ENCODE data around the gene C20orf144.

C20orf144 gene

DNA sequence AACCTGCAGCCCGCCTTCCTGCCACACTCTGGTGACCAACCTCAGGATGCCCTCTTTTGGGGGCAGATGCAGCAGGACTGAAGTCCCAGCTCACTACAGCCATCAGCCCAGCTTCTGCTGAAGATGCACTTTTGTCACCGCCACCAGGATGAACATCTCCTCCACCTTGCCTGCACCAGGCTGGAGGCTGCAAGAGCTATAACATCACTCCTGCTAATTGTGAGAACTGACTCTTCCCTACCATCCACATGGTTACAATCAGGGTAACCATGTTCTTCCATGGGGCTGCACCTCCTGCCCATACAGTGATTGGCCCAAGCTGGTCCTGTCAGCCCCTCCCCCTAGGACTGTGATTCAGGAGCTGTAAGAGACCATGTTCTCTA, 2.6 kb downstream of the C20orf144 start:
- DNase-seq (ENCODE audit: low read depth), result no peak

DNA sequence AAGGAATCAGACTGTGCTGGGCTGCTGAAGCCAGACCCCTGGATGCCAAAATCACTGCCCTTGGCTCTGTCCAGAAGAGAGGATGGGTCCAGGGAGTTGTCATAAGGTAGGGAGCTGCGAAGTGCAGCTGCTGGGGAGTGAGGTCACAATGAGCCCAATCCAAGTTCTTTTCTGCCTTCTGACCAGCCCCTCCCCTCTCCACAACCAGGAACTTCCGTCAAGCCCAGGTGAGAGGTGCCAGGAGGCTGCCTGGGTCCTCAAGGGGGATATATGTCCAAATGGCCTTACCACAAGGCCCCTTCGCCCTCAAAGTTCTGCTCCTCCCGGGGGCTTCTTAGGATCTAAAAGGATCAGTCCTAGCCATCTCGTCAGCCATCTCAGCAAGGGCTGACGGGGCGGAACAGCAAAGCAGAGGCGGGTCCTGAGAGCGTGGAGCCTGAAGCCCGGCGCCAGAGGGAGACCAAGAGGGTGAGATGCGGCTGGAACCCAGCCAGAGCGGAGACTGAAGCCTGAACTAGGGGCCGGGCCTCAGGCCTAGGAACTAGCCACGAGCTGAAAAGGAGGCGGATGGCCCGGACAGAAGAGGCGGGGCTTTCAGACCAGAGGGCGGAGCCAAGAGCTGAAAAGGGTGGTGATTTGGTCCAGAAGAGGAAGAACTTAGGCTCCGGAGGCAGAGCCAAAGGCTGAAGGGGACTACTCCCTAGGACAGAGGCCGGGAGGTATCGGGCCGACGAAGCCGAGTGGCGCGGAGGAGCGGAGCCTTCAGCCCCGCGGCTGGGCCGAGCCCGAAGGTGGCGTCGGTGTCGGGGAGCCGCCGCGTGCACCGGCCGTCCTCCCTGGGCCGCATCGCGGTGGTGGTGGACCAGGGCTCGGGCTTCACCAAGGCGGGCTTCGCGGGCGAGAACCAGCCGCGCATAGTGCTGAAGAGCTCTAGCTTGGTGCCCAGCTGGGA, 4.4 kb downstream of the C20orf144 start, which contains the start of gene ACTL10:
TSS of gene ACTL10 (plus strand) at position 651 of the 952 bp plus-strand sequence. CDS start 555 bp downstream, outside the sequence.
- DNase-seq (ENCODE audit: low read depth), result peak; percentile 67

DNA sequence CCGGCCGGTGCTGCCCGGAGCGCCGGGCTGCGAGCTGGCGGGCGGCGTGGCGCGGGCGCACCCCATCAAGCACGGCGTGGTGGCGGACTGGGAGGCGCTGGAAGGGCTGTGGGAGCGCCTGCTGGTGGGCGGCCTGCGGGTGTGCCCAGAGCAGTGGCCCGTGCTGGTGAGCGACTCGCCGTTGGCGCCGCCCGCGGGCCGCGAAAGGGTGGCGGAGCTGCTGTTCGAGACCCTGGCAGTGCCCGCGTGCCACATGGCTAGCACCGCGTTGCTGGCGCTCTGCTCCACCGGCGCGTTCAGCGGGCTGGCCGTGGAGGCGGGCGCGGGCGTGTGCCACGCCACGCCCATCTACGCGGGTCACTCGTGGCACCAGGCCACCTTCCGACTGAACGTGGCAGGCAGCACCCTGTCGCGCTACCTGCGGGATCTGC, 5.1 kb downstream of the C20orf144 start:
- DNase-seq (ENCODE audit: low read depth), result peak; percentile 41

DNA sequence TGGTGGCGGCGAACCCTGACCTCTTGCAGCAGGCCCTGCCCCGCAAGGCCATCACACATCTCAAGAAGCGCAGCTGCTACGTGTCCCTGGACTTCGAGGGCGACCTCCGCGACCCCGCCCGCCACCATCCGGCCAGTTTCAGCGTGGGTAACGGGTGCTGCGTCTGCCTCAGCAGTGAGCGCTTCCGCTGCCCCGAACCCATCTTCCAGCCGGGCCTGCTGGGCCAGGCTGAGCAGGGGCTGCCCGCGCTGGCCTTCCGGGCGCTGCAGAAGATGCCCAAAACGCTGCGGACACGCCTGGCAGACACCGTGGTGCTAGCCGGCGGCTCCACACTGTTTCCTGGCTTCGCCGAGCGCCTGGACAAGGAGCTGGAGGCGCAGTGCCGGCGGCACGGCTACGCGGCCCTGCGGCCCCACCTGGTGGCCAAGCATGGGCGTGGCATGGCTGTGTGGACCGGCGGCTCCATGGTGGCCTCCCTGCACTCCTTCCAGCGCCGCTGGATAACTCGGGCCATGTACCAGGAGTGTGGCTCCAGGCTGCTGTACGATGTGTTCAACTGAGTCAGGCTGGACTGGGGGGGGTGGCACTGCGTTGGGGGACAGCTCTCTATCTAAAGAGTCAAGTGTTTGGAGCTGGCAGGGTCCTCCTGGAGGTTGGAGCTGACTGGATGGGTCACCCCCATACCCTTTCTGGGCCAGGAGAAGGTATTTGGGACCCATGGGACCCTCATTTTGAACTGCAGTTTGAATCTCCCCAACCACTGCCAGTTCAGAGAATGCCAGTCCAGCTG, 5.7 kb downstream of the C20orf144 start:
- DNase-seq (ENCODE audit: low read depth), result peak; percentile 63

DNA sequence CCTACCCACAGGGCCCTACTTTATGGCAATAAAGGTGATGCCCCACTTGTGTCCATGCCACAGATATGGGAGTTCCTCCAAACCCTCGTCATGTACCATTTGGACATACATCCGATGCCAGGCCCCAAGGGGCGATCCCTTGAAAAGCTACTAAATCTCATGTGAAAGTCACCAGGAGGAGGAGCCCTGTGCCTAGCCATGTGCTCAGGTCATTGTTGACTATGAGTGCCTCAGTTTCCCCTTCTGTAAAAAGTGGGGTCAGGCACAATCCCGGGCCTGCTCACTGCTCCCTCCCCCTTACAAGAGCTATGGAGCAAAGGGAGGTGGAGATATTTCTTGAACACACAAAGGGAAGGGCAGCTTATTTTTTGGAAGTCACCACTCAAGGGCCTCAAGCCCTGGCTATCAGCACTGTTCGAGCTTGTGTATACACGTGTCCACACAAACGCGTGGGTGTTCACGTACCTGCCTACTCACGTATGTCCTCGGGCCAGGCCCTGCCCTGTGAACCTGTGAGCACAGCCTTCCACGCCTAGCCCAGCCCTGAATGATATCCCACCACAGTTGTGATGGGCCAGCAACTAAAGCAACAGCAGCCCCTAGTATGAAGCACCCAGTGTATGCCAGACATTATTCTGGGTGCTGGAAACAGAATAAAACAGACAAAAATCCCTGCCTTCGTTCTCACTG, 6.5 kb downstream of the C20orf144 start:
- no peak for DNase-seq (ENCODE audit: low read depth)

DNA sequence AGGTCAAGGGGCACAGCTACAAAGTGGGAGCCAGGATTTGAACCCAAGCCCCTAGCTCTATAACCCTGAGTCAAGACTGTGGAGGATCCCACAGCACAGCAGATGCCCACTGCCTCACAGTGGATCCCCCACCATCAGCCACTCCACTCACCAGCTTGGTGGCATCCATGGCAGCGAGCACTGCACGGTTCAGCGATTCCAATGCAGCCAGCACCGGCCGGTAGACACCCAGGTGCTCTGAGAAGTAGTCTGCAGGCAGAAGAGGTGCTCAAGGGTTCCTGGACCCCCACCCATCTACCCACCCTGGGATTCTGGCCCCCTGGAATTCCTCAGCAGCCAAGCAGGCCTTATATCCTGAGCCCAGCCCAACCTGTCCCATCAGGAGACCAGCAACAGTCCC, 7.1 kb downstream of the C20orf144 start:
- DNase-seq (ENCODE audit: low read depth), result no peak

DNA sequence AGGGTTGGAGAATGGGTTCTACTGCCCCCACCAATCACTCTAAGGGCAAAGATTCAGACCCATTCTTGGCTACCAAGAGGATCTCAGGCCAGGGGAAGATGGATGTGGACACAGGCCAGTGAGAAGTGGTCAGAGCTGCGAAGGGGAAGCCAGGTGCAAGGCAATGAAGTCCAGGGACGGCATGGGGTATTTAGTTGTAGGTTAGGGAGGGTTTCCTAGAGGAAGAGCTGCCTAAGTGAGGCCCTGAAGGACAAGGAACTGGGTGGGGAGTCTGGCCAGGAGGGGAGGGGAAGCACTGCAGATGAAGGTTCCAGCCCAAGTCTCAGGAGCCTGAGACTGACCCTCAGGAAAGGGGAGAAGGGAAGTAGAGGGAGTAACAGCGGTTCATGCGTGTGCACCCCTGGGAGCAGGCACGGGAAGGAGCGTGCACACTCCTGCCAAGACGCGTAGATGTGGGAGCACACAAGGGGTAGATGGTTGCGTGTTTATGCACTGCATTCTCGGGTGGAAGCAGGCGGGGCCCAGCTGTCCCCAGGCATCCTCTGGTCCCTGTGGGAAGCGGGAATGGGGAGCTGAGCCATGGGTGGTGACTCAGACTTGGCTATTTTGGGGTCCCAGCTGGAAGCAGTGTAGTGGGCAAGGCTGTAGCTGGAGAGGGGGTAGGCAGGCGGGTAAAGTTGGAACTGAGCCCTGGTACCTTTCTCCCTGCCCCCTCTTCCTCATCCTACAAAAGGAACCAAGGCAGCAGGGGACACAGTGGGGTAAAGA, 7.9 kb downstream of the C20orf144 start:
- DNase-seq (ENCODE audit: low read depth), result no peak

DNA sequence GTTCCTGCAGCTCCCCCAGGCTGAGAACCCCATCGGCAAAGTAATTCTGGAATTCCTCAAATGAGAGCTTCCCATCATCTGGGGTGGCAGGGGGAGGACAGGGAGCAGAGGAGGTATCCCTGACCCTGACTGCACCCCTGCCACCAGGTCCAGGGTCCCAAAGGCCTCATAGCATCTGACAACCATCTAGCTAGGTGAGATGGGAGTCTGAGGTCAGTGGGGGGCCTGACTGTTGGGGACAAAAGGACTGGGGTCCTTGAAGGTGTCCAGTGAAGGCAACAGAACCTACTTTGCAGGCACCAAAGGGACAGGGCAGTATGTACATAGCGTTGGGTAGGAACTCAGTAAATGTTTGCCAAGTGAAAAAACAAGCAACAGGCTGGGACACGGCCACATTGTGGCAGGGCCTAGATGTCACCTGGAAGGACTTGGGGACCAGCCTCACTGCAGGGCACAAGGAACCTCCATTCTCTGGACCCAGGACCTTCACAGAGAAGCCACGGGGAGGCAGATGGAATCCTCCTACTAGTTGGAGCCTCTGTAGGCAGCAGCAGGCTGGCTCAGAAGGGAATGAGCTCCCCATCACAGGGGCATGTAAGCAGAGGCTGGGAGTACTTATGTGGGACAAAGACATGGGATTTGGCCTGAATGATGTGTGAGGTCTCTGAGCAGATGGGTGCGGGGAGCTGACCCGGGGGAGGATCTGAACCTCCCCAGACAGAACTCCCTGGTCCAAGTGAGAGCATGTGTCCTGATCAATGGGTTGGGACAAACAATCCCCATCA, 8.8 kb downstream of the C20orf144 start:
- DNase-seq (ENCODE audit: low read depth), result no peak

DNA sequence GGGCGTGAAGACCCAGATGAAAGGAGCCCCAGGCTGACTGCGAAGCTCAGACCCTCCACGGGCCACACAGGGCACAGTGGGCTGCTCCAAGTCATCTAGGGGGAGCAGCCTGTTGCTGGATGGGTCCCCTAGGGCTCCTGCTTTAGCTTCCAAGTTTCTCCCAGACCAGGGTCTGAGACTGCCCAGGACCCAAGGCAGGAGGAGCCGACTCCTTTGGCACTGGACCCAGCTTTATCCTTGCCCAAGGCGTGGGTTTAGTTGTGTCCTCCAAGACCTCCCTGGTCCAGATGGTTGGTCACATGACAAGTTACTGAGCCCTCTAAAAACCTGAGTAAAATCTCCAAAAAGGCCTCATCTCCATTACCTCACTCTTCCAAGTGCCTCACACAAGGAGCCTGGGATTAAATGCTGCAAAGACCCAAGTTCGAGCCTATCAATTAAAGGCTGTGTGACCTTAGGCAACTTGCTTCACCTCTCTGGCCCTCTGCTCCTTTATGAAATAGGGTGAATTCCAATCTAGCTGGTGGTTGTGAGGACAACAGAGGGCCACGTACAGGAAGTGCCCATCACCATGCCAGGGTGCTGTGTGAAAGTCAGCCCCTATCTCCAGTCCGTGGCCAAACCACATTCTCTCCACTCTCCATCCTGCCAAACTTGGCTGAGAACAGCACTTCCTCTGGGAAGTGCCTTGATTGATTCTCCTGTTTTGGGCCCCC, 9.6 kb downstream of the C20orf144 start:
- DNase-seq (ENCODE audit: low read depth), result no peak

GRCh38 chr20:33672426-33673113, 10.4 kb downstream of the C20orf144 start:
- no peak for DNase-seq (ENCODE audit: low read depth)

DNA sequence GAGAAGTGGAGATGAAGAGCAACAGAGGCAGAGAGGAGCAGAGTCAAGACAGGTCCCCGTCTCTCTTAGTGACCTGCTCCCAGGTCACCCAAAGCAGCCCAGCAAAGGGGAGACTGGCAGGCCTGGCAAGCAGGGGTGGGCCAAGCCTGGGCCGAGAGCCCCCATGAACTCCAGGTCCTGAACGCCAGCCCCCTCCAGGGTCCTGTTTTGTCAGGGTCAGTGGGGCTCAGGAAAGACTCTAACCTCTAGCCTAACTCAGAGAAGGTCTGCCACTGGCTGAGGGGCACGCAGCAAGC, 10.9 kb downstream of the C20orf144 start:
- DNase-seq (ENCODE audit: low read depth), result no peak

DNA sequence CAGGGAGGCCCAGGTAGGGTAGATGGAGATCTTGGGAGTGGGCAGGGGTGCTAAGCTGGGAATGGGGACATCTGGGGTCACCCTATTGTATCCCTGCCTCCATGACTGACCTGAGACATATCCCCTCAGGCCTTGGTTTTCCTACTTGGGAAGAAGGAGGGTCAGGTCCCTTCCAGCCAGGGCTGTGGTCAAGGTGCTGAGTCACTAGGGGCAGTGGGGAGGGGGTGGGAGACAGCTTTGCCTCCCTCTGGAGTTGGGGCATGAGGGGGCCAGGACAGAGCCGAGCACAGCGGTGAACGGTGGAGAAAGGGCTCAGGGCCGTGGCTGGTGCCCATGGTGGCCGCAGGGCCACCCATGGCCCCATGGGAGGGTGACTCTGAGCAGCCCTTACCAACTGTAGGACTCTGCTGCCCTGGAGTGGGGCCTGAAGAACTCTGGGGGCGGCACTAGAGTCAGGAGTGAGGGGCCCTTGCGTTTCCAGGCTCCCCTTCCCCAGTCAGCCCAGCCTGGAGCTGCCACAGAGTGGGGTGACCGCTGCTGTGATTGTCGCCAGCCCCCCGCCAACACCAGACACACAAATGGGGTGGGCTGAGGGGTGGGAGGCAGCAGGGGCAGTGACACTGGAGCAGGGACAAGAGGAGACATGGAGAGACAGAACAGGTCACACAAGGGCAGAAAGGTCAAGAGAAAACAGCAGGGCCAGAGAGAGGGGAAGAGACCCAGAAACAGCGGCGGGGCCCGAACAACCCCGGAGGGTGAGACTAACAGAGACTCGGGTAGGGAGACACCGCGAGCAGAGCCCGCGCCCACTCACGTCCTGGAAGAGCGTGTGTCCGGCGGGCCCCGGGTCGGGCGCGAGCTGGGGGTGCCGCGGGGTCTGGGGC, 11.5 kb downstream of the C20orf144 start:
- no peak for DNase-seq (ENCODE audit: low read depth)

DNA sequence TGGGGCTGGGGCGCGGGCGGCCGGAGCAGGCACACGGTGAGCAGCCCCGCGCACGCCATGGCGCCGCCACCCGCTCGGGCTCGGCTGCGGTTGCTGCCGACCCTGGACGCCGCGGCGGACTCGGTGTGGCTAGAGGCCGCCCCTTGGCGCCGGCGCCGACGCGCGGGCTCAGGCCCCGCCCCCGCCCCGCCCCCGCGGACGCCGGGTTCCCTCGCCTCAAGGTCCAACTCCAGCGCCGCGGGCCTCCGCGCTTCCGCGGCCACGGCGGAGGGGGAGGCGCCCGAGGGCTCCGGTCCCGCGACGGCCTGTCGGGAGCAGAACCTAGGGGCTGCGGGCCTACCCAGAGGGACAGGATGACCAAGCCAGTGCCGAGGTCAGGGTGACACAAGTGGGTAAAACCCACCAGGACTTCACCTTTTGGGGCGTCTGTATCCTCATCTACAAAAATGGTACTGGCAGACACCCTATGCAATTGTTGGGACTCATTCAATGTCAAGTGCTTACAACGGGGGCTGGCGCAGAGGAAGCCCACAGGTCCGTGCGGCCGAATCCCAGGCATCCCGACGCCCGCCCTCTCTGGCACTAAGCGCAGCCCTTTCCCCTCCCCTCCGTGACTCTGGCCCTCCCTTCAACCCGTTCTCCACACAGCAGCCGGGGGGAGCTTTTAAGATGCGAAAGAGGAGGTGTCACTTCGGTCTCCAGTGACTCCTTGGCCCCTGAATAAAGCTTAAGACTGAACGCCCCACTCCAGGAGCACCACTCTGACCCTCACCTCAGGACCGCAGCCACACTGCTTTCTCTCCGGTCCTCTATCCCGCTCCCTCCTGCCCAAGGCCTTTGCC, 12.4 kb downstream of the C20orf144 start, which contains the start of gene NECAB3:
TSS of gene NECAB3 (minus strand) at position 135 of the 842 bp plus-strand sequence. CDS start at position 59, 76 bp downstream.
- no peak for DNase-seq (ENCODE audit: low read depth)

DNA sequence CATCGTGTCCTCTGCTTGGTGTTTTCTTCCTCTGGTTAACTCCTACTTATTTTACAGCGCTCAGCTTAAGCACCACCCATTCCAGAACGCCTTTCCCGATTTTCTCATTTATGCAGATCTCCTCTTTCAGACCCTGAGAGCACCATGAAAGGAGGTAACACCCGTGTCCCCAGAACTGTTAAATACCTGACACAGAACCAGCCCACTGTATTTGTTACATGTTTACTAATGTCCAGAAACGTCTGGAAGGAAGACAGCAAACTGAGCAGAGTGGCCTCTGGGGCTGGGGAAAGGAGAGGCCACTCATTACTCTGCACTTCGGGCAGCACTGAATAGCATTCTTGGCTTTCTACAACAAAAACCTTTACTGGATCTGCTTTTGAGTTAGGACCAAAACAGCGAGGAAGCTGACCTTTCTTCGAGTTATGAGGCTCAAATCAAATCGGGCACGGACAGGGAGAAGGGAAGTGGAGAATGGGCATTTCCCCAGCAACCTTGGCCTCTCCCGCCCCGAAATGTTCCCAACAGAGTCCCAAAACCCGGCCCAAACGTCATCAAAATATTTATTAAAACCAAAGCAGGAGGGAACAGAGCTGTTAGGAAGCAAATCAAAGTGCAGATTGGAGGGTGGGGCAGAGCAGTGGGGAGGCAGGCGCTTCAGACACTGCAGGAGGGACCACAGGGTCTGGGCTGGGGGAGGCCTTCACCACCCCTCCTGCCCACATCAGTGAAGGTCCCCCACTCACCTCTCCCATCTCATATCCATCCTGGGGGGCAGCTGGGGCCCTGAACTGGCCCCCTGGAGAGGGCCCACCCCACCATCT, 13.2 kb downstream of the C20orf144 start:
- no peak for DNase-seq (ENCODE audit: low read depth)

DNA sequence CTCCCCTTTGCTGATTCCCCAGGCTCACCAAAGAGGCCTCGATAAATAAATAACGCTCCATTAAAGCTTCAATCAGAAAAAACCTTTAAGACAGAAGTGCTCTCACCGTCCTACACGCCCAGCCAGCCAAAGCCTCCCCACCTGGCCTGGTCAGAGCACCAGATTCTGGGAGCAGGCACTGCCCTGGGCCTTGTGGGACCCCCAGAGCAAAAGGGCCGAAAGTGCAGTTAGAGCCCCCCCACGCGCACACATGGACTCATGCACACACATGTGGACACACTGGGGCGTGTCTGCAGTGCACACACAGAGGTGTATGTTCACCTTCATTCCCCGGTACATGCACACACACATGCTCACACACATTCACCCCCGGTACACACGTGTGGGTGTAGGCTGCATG, 14.0 kb downstream of the C20orf144 start:
- DNase-seq (ENCODE audit: low read depth), result no peak
